M059J (cell line): ENCODE results near the gene FLII. TPM values are rescaled to one million over a fixed set of nuclear protein-coding genes. Genes with fewer than 3 reads are reported as not detected.
"Not testable (repeated sequence)": the region's sequence is repeated elsewhere in the genome, so short reads cannot be mapped to it uniquely, and the experiment has no call there.

Source experiments
- DNase-seq: peaks from one replicate; pipeline ENCODE4 v3.0.0-alpha.2; 2012; ENCODE audit warnings: low read depth
- total RNA-seq: library from RNA; depleted of rRNA; stranded (reverse); fragments of >200 nt; shearing (Covaris generic); gene quantifications from 2 replicates; pipeline ENCODE4 v1.2.3, GENCODE V29; 2014; rRNA removed

FLII gene
- total RNA-seq: 180 and 214 TPM in 2 replicates

- DNase-seq: peak; percentile 50
Measured at GRCh38 chr17:18258356-18259038, at the start of gene FLII. Gene FLII, minus strand, starts transcription at chr17:18258738. Its CDS starts 48 bp downstream, at chr17:18258690.

GRCh38 chr17:18303206-18303605 is 44.7 kb upstream of the FLII start:
- DNase-seq: not testable (repeated sequence)

- no peak for DNase-seq
Measured at GRCh38 chr17:18300725-18301480, 42.4 kb upstream of the FLII start.

- DNase-seq: not testable (repeated sequence)
Measured at GRCh38 chr17:18298061-18298460, 39.5 kb upstream of the FLII start.

GRCh38 chr17:18291718-18292540 is 33.4 kb upstream of the FLII start:
- no peak for DNase-seq

GRCh38 chr17:18285296-18285695 is 26.8 kb upstream of the FLII start:
- no peak for DNase-seq

- DNase-seq: no peak
Measured at GRCh38 chr17:18281788-18282187, 23.2 kb upstream of the FLII start.

GRCh38 chr17:18280766-18281371 is 22.3 kb upstream of the FLII start:
- DNase-seq: no peak

GRCh38 chr17:18280249-18280648 is 21.7 kb upstream of the FLII start:
- DNase-seq: no peak

GRCh38 chr17:18278867-18279266 is 20.3 kb upstream of the FLII start:
- no peak for DNase-seq

GRCh38 chr17:18277076-18277475 is 18.5 kb upstream of the FLII start:
- DNase-seq: no peak

GRCh38 chr17:18270046-18270931 is 11.8 kb upstream of the FLII start:
- no peak for DNase-seq

- DNase-seq: peak; percentile 61
Measured at GRCh38 chr17:18267927-18268711, 9.6 kb upstream of the FLII start.

- DNase-seq: no peak
Measured at GRCh38 chr17:18267366-18267765, 8.8 kb upstream of the FLII start.

GRCh38 chr17:18263885-18264682 is 5.5 kb upstream of the FLII start:
- DNase-seq: no peak

GRCh38 chr17:18262641-18263040 is 4.1 kb upstream of the FLII start:
- no peak for DNase-seq

- no peak for DNase-seq
Measured at GRCh38 chr17:18262111-18262510, 3.6 kb upstream of the FLII start.

- DNase-seq: no peak
Measured at GRCh38 chr17:18261659-18262058, 3.1 kb upstream of the FLII start.

GRCh38 chr17:18261146-18261515 is 2.6 kb upstream of the FLII start:
- DNase-seq: peak; percentile 89
